Activated CD8-positive, alpha-beta memory T cell treated with anti-CD3 and anti-CD28 coated beads, Interleukin-2, amount 10 ng/mL, durations not matched to agents 7 days and 5 days (primary cell): ENCODE results near the gene GALNT6. TPM values are rescaled to one million over a fixed set of nuclear protein-coding genes. Genes with fewer than 3 reads are reported as not detected.
A peak's percentile ranks its signal among the peaks of the same experiment; 100 is the strongest.

ENCODE experiments used
- ATAC-seq: fragments of 150-1000 bp; cut with Tn5 transposase; one replicate; pipeline ENCODE4 v1.10.0; 2021; ENCODE audit warnings: moderate library complexity
- CTCF ChIA-PET: fragments of 350-600 bp; sonication (Branson Sonifier 250); formaldehyde crosslinking; loops from one replicate; lab custom pipeline; 2021; ENCODE audit warnings: antibody characterized with exemption; lab: Charles Lee
- DNase-seq: peaks from one replicate; pipeline ENCODE4 v3.0.0-alpha.2; 2020
- H3K27ac Mint-ChIP-seq: one replicate; pipeline ENCODE4 v1.8.0; 2021; ENCODE audit warnings: mild to moderate bottlenecking, mixed read lengths
- H3K27me3 Mint-ChIP-seq: one replicate; pipeline ENCODE4 v1.8.0; 2021; ENCODE audit warnings: mixed read lengths
- H3K36me3 Mint-ChIP-seq: one replicate; pipeline ENCODE4 v1.8.0; 2021; ENCODE audit warnings: mild to moderate bottlenecking, mixed read lengths
- H3K4me1 Mint-ChIP-seq: one replicate; pipeline ENCODE4 v1.8.0; 2021; ENCODE audit warnings: mixed read lengths
- H3K4me3 Mint-ChIP-seq: one replicate; pipeline ENCODE4 v1.8.0; 2021; ENCODE audit warnings: mild to moderate bottlenecking, moderate library complexity, mixed read lengths
- H3K9me3 Mint-ChIP-seq: one replicate; pipeline ENCODE4 v1.8.0; 2022; ENCODE audit warnings: low read depth, mixed read lengths
- total RNA-seq, 2 experiments: library from RNA; stranded (reverse); gene quantifications; one replicate each; pipeline ENCODE4 v1.2.3, GENCODE V29; 2021

The GALNT6 gene
- total RNA-seq: 10 to 100 TPM; 43.9 to 47.9 TPM

GRCh38 chr12:51391283-51392123 is at the start of gene GALNT6:
Gene GALNT6, minus strand, starts transcription at chr12:51391406. Its CDS starts 11,625 bp downstream, at chr12:51379781.
- H3K27ac Mint-ChIP-seq: peak within 1 kb of the TSS; percentile 88
- peaks cover 67% of the 10 kb centered on the region for H3K4me1 Mint-ChIP-seq
- ATAC-seq (peak; percentile 73), DNase-seq (peak; percentile 81)
- peaks cover 5% of the 10 kb centered on the region for H3K36me3 Mint-ChIP-seq
- H3K27me3 Mint-ChIP-seq: no peaks in the 10 kb centered on the region
- H3K4me3 Mint-ChIP-seq: peak within 1 kb of the TSS; percentile 90
- H3K9me3 Mint-ChIP-seq: no peaks in the 10 kb centered on the region
- CTCF ChIA-PET: interaction anchor here (1.5 to 2.4 kb wide), 3 partner anchors 17 to 41 kb away, joined by 3 to 12 read pairs (median 5); no protein-coding TSS in a partner anchor

- ATAC-seq: no peak
- CTCF ChIA-PET: no interaction called here
- H3K4me3 Mint-ChIP-seq: no peak overlapping the region
- H3K9me3 Mint-ChIP-seq: no peaks in the 10 kb centered on the region
- H3K4me1 Mint-ChIP-seq: peaks cover 20% of the 10 kb centered on the region
- H3K27ac Mint-ChIP-seq: no peak overlapping the region
- peaks cover 5% of the 10 kb centered on the region for H3K27me3 Mint-ChIP-seq
- no peaks in the 10 kb centered on the region for H3K36me3 Mint-ChIP-seq
- no peak for DNase-seq
Measured at GRCh38 chr12:51439330-51439729, 48.1 kb upstream of the GALNT6 start.

GRCh38 chr12:51437431-51437830 is 46.2 kb upstream of the GALNT6 start:
- DNase-seq (no peak), ATAC-seq (no peak)
- Mint-ChIP-seq H3K27ac (no peak overlapping the region), H3K27me3 (peaks cover 11% of the 10 kb centered on the region), H3K36me3 (no peaks in the 10 kb centered on the region), H3K4me1 (peaks cover 20% of the 10 kb centered on the region), H3K9me3 (no peaks in the 10 kb centered on the region), H3K4me3 (no peak overlapping the region)
- CTCF ChIA-PET: interaction anchor here (2.5 kb wide), 1 partner anchor 16 kb away, joined by 9 read pairs; no protein-coding TSS in a partner anchor

GRCh38 chr12:51434305-51434704 is 43.1 kb upstream of the GALNT6 start:
- Mint-ChIP-seq H3K9me3 (no peaks in the 10 kb centered on the region), H3K4me1 (peaks cover 7% of the 10 kb centered on the region), H3K27ac (no peak overlapping the region), H3K4me3 (no peak overlapping the region), H3K36me3 (no peaks in the 10 kb centered on the region), H3K27me3 (peaks cover 14% of the 10 kb centered on the region)
- DNase-seq: no peak
- CTCF ChIA-PET: no interaction called here
- no peak for ATAC-seq

GRCh38 chr12:51432921-51433320 is 41.7 kb upstream of the GALNT6 start:
- Mint-ChIP-seq H3K27me3 (peaks cover 14% of the 10 kb centered on the region), H3K36me3 (no peaks in the 10 kb centered on the region), H3K4me1 (peaks cover 2% of the 10 kb centered on the region), H3K9me3 (no peaks in the 10 kb centered on the region), H3K27ac (no peak overlapping the region), H3K4me3 (no peak overlapping the region)
- DNase-seq: no peak
- CTCF ChIA-PET: interaction anchor here (1.2 kb wide), 1 partner anchor 12 kb away, joined by 3 read pairs; no protein-coding TSS in a partner anchor
- ATAC-seq: no peak

GRCh38 chr12:51430196-51430895 is 39.1 kb upstream of the GALNT6 start:
- H3K27me3 Mint-ChIP-seq: peaks cover 14% of the 10 kb centered on the region
- H3K9me3 Mint-ChIP-seq: no peaks in the 10 kb centered on the region
- no peak overlapping the region for H3K27ac Mint-ChIP-seq
- H3K4me3 Mint-ChIP-seq: no peak overlapping the region
- peaks cover 6% of the 10 kb centered on the region for H3K4me1 Mint-ChIP-seq
- DNase-seq (no peak), ATAC-seq (no peak)
- CTCF ChIA-PET: interaction anchor here (0.6 to 3.7 kb wide), 3 partner anchors 9 to 163 kb away, joined by 3 to 19 read pairs (median 5); no protein-coding TSS in a partner anchor
- no peaks in the 10 kb centered on the region for H3K36me3 Mint-ChIP-seq

- Mint-ChIP-seq H3K4me3 (no peak overlapping the region), H3K36me3 (no peaks in the 10 kb centered on the region), H3K9me3 (no peaks in the 10 kb centered on the region), H3K27ac (no peak overlapping the region), H3K4me1 (peaks cover 8% of the 10 kb centered on the region), H3K27me3 (peaks cover 9% of the 10 kb centered on the region)
- no peak for ATAC-seq
- DNase-seq: no peak
- CTCF ChIA-PET: interaction anchor here (1.9 to 3.7 kb wide), 2 partner anchors 9 to 102 kb away, joined by 5 to 19 read pairs; no protein-coding TSS in a partner anchor
Measured at GRCh38 chr12:51429700-51430099, 38.5 kb upstream of the GALNT6 start.

- no peak overlapping the region for H3K27ac Mint-ChIP-seq
- peaks cover 14% of the 10 kb centered on the region for H3K4me1 Mint-ChIP-seq
- H3K4me3 Mint-ChIP-seq: no peak overlapping the region
- CTCF ChIA-PET: interaction anchor here (0.8 to 3.7 kb wide), 2 partner anchors 10 to 103 kb away, joined by 3 to 19 read pairs; no protein-coding TSS in a partner anchor
- H3K27me3 Mint-ChIP-seq: peaks cover 10% of the 10 kb centered on the region
- H3K36me3 Mint-ChIP-seq: no peaks in the 10 kb centered on the region
- DNase-seq (no peak), ATAC-seq (no peak)
- H3K9me3 Mint-ChIP-seq: no peaks in the 10 kb centered on the region
Measured at GRCh38 chr12:51428256-51428655, 37.0 kb upstream of the GALNT6 start.

GRCh38 chr12:51424662-51425539 is 33.7 kb upstream of the GALNT6 start, which contains the start of gene SLC4A8:
Gene SLC4A8, plus strand, starts transcription at chr12:51424831. Its CDS starts 157 bp downstream, at chr12:51424988.
- DNase-seq: peak; percentile 91
- peak; percentile 94 for ATAC-seq
- Mint-ChIP-seq H3K4me1 (peaks cover 14% of the 10 kb centered on the region), H3K36me3 (no peaks in the 10 kb centered on the region), H3K27ac (peak within 1 kb of the TSS; percentile 30), H3K27me3 (peaks cover 6% of the 10 kb centered on the region), H3K9me3 (no peaks in the 10 kb centered on the region), H3K4me3 (peak within 1 kb of the TSS; percentile 76)
- CTCF ChIA-PET: interaction anchor here (0.6 to 8.3 kb wide), 14 partner anchors 13 to 399 kb away, joined by 3 to 136 read pairs (median 3); no protein-coding TSS in a partner anchor

- DNase-seq (no peak), ATAC-seq (no peak)
- no peaks in the 10 kb centered on the region for H3K9me3 Mint-ChIP-seq
- H3K4me3 Mint-ChIP-seq: peak overlapping the region; percentile 76
- CTCF ChIA-PET: interaction anchor here (0.6 to 8.3 kb wide), 16 partner anchors 13 to 400 kb away, joined by 3 to 136 read pairs (median 3); no protein-coding TSS in a partner anchor
- peaks cover 14% of the 10 kb centered on the region for H3K4me1 Mint-ChIP-seq
- peak overlapping the region; percentile 30 for H3K27ac Mint-ChIP-seq
- H3K27me3 Mint-ChIP-seq: peaks cover 6% of the 10 kb centered on the region
- no peaks in the 10 kb centered on the region for H3K36me3 Mint-ChIP-seq
Measured at GRCh38 chr12:51424094-51424661, 33.0 kb upstream of the GALNT6 start.

GRCh38 chr12:51421266-51421884 is 30.2 kb upstream of the GALNT6 start:
- no peaks in the 10 kb centered on the region for H3K36me3 Mint-ChIP-seq
- no peak overlapping the region for H3K4me3 Mint-ChIP-seq
- no peaks in the 10 kb centered on the region for H3K9me3 Mint-ChIP-seq
- peaks cover 6% of the 10 kb centered on the region for H3K27me3 Mint-ChIP-seq
- CTCF ChIA-PET: interaction anchor here (0.7 to 8.3 kb wide), 43 partner anchors 9 to 465 kb away, joined by 3 to 136 read pairs (median 4); a partner anchor contains a TSS
- DNase-seq (peak; percentile 64), ATAC-seq (no peak)
- peaks cover 14% of the 10 kb centered on the region for H3K4me1 Mint-ChIP-seq
- no peak overlapping the region for H3K27ac Mint-ChIP-seq
